ENCODE data around the gene CHRM2.

Gene CHRM2

GRCh38 chr7:136894789-136895188 is 26.3 kb downstream of the CHRM2 start:
- DNase-seq (ENCODE audit: low read depth), result no peak

GRCh38 chr7:136897676-136898075 is 29.2 kb downstream of the CHRM2 start:
- DNase-seq (ENCODE audit: low read depth), result no peak

- DNase-seq (ENCODE audit: low read depth), result no peak
These were observed 31.6 kb downstream of the CHRM2 start for GRCh38 chr7:136900005-136900404.

- no peak for DNase-seq (ENCODE audit: low read depth)
These were observed 42.3 kb downstream of the CHRM2 start for GRCh38 chr7:136910771-136911170.

- peak; percentile 9 for DNase-seq (ENCODE audit: low read depth)
These were observed 42.9 kb downstream of the CHRM2 start for GRCh38 chr7:136911344-136911743.

- no peak for DNase-seq (ENCODE audit: low read depth)
These were observed 43.9 kb downstream of the CHRM2 start for GRCh38 chr7:136912339-136912738.

GRCh38 chr7:136914016-136914415 is 45.6 kb downstream of the CHRM2 start:
- no peak for DNase-seq (ENCODE audit: low read depth)

GRCh38 chr7:136919820-136920219 is 51.4 kb downstream of the CHRM2 start:
- DNase-seq (ENCODE audit: low read depth), result no peak

GRCh38 chr7:136923111-136923667 is 54.7 kb downstream of the CHRM2 start:
- peak; percentile 76 for DNase-seq (ENCODE audit: low read depth)

- no peak for DNase-seq (ENCODE audit: low read depth)
These were observed 56.6 kb downstream of the CHRM2 start for GRCh38 chr7:136925044-136925443.

GRCh38 chr7:136925556-136925955 is 57.1 kb downstream of the CHRM2 start:
- no peak for DNase-seq (ENCODE audit: low read depth)

GRCh38 chr7:136931169-136931867 is 62.9 kb downstream of the CHRM2 start:
- DNase-seq (ENCODE audit: low read depth), result no peak

- DNase-seq (ENCODE audit: low read depth), result no peak
These were observed 69.0 kb downstream of the CHRM2 start for GRCh38 chr7:136937436-136937835.

- no peak for DNase-seq (ENCODE audit: low read depth)
These were observed 70.0 kb downstream of the CHRM2 start for GRCh38 chr7:136938476-136938875.

- no peak for DNase-seq (ENCODE audit: low read depth)
These were observed 71.7 kb downstream of the CHRM2 start for GRCh38 chr7:136940122-136940521.

GRCh38 chr7:136940917-136941316 is 72.5 kb downstream of the CHRM2 start:
- DNase-seq (ENCODE audit: low read depth), result no peak

GRCh38 chr7:136941816-136942215 is 73.4 kb downstream of the CHRM2 start:
- DNase-seq (ENCODE audit: low read depth), result no peak

GRCh38 chr7:136942401-136942800 is 73.9 kb downstream of the CHRM2 start:
- no peak for DNase-seq (ENCODE audit: low read depth)

- no peak for DNase-seq (ENCODE audit: low read depth)
These were observed 74.5 kb downstream of the CHRM2 start for GRCh38 chr7:136942994-136943393.

GRCh38 chr7:136947347-136947746 is 78.9 kb downstream of the CHRM2 start:
- no peak for DNase-seq (ENCODE audit: low read depth)

- DNase-seq (ENCODE audit: low read depth), result no peak
These were observed 81.9 kb downstream of the CHRM2 start for GRCh38 chr7:136950331-136950730.

GRCh38 chr7:136953386-136953785 is 84.9 kb downstream of the CHRM2 start:
- peak; percentile 68 for DNase-seq (ENCODE audit: low read depth)

GRCh38 chr7:136956232-136956631 is 87.8 kb downstream of the CHRM2 start:
- DNase-seq (ENCODE audit: low read depth), result peak; percentile 36

GRCh38 chr7:136956671-136957070 is 88.2 kb downstream of the CHRM2 start:
- DNase-seq (ENCODE audit: low read depth), result no peak

All from GM04504 (cell line).